ENCODE data around the gene GPR17.

DNA sequence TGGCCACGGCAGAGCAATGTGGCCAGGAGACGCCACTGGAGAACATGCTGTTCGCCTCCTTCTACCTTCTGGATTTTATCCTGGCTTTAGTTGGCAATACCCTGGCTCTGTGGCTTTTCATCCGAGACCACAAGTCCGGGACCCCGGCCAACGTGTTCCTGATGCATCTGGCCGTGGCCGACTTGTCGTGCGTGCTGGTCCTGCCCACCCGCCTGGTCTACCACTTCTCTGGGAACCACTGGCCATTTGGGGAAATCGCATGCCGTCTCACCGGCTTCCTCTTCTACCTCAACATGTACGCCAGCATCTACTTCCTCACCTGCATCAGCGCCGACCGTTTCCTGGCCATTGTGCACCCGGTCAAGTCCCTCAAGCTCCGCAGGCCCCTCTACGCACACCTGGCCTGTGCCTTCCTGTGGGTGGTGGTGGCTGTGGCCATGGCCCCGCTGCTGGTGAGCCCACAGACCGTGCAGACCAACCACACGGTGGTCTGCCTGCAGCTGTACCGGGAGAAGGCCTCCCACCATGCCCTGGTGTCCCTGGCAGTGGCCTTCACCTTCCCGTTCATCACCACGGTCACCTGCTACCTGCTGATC lies 4.9 kb downstream of the GPR17 start:
- TF ChIP-seq, protein P1, sequence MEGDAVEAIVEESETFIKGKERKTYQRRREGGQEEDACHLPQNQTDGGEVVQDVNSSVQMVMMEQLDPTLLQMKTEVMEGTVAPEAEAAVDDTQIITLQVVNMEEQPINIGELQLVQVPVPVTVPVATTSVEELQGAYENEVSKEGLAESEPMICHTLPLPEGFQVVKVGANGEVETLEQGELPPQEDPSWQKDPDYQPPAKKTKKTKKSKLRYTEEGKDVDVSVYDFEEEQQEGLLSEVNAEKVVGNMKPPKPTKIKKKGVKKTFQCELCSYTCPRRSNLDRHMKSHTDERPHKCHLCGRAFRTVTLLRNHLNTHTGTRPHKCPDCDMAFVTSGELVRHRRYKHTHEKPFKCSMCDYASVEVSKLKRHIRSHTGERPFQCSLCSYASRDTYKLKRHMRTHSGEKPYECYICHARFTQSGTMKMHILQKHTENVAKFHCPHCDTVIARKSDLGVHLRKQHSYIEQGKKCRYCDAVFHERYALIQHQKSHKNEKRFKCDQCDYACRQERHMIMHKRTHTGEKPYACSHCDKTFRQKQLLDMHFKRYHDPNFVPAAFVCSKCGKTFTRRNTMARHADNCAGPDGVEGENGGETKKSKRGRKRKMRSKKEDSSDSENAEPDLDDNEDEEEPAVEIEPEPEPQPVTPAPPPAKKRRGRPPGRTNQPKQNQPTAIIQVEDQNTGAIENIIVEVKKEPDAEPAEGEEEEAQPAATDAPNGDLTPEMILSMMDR (IDR thresholded peaks at IDR 0.05), result no peak
- TF ChIP-seq POLR2A (IDR thresholded peaks at IDR 0.05), result no peak

All from heart left ventricle (tissue), 13 donors.